Lower leg skin (tissue), 3 donors: ENCODE measurements around the gene ALG3.

ENCODE experiments used
- CTCF ChIP-seq, 3 donors: fragments of 450-650 bp; IDR thresholded peaks; one replicate each; pipeline ENCODE4 v1.5.1; 2016; ENCODE audit warnings: antibody characterized with exemption in 3 of 3, mild to moderate bottlenecking in 3 of 3, moderate library complexity in 2 of 3
- POLR2A ChIP-seq, 2 donors: fragments of 450-650 bp; IDR thresholded peaks; one replicate each; pipeline ENCODE4 v1.6.1; 2016 to 2017; ENCODE audit warnings: antibody characterized with exemption in 2 of 2, mild to moderate bottlenecking in 1 of 2, moderate library complexity in 1 of 2

GRCh38 chr3:184291044-184291737, 42.4 kb upstream of the ALG3 start:
- TF ChIP-seq CTCF (IDR thresholded peaks at IDR 0.05) (no peak), POLR2A (IDR thresholded peaks at IDR 0.05) (no peak)
